Measurements from ENCODE around the gene SOX8. TPM values are rescaled to one million over a fixed set of nuclear protein-coding genes. Genes with fewer than 3 reads are reported as not detected.

SOX8 gene
- total RNA-seq, 1 experiment from 2014 or later = 0.47 TPM

- Histone ChIP-seq H3F3A (ENCODE audit: low read length, unreplicated experiment) (no peaks in the 10 kb centered on the region), H3K9me2 (replicated peaks; ENCODE audit: low read length) (no peaks in the 10 kb centered on the region), H3K79me2 (ENCODE audit: low read length) (no peaks in the 10 kb centered on the region), H3K27me3 (ENCODE audit: low read length) (no peaks in the 10 kb centered on the region), H3K4me2 (ENCODE audit: low read length) (no peak overlapping the region), H3K4me3 (ENCODE audit: low read length) (no peak overlapping the region), H2AFZ (ENCODE audit: low read length) (no peak overlapping the region), H3K27ac (ENCODE audit: low read length) (no peak overlapping the region), H3K9ac (ENCODE audit: low read length) (no peak overlapping the region), H3K9me3 (ENCODE audit: low read length) (no peaks in the 10 kb centered on the region), H3K36me3 (ENCODE audit: low read depth, low read length) (no peaks in the 10 kb centered on the region), H3K4me1 (ENCODE audit: insufficient read depth, low read length) (peaks cover 11% of the 10 kb centered on the region), H4K20me1 (ENCODE audit: low read length) (no peaks in the 10 kb centered on the region)
- intact Hi-C loops (cut with micrococcal nuclease) = no loop called here
- BruUV-seq (replicated peaks) = no TSS peak
- TF ChIP-seq CTCF (conservative IDR thresholded peaks at IDR 0.05; ENCODE audit: low read depth, low read length) = no peak
- no peak for TF ChIP-seq EZH2 (IDR thresholded peaks at IDR 0.05; ENCODE audit: low read length, unreplicated experiment)
- TF ChIP-seq EZH2phosphoT487 (IDR thresholded peaks at IDR 0.05; ENCODE audit: borderline replicate concordance, low read length) = no peak
- ATAC-seq = no peak
- ChIA-PET POLR2A (ENCODE audit: unreplicated experiment) (no interaction called here), CTCF (no interaction called here)
- DNase-seq = no peak
These were observed 17.0 kb downstream of the SOX8 start for GRCh38 chr16:998615-999014.

- no TSS peak for BruUV-seq (replicated peaks)
- intact Hi-C loops (cut with micrococcal nuclease) = no loop called here
- Histone ChIP-seq H3K79me2 (ENCODE audit: low read length) (no peaks in the 10 kb centered on the region), H3F3A (ENCODE audit: low read length, unreplicated experiment) (no peaks in the 10 kb centered on the region), H3K9me3 (ENCODE audit: low read length) (no peaks in the 10 kb centered on the region), H3K36me3 (ENCODE audit: low read depth, low read length) (no peaks in the 10 kb centered on the region), H4K20me1 (ENCODE audit: low read length) (no peaks in the 10 kb centered on the region), H2AFZ (ENCODE audit: low read length) (no peak overlapping the region), H3K4me2 (ENCODE audit: low read length) (no peak overlapping the region), H3K4me3 (ENCODE audit: low read length) (no peak overlapping the region), H3K9me2 (replicated peaks; ENCODE audit: low read length) (no peaks in the 10 kb centered on the region), H3K4me1 (ENCODE audit: insufficient read depth, low read length) (peaks cover 16% of the 10 kb centered on the region), H3K27me3 (ENCODE audit: low read length) (no peaks in the 10 kb centered on the region), H3K9ac (ENCODE audit: low read length) (no peak overlapping the region), H3K27ac (ENCODE audit: low read length) (no peak overlapping the region)
- DNase-seq (no peak), ATAC-seq (no peak)
- ChIA-PET POLR2A (ENCODE audit: unreplicated experiment) (no interaction called here), CTCF (no interaction called here)
- TF ChIP-seq CTCF (conservative IDR thresholded peaks at IDR 0.05; ENCODE audit: low read depth, low read length) = no peak
- no peak for TF ChIP-seq EZH2phosphoT487 (IDR thresholded peaks at IDR 0.05; ENCODE audit: borderline replicate concordance, low read length)
- TF ChIP-seq EZH2 (IDR thresholded peaks at IDR 0.05; ENCODE audit: low read length, unreplicated experiment) = no peak
These were observed 18.1 kb downstream of the SOX8 start for GRCh38 chr16:999677-1000076.

GRCh38 chr16:1000608-1001007 lies 19.0 kb downstream of the SOX8 start:
- intact Hi-C loops (cut with micrococcal nuclease) = no loop called here
- no peak overlapping the region for H3K27ac ChIP-seq (ENCODE audit: low read length)
- H3F3A ChIP-seq (ENCODE audit: low read length, unreplicated experiment) = no peaks in the 10 kb centered on the region
- H3K9me3 ChIP-seq (ENCODE audit: low read length) = no peaks in the 10 kb centered on the region
- TF ChIP-seq CTCF (conservative IDR thresholded peaks at IDR 0.05; ENCODE audit: low read depth, low read length) (no peak), EZH2 (IDR thresholded peaks at IDR 0.05; ENCODE audit: low read length, unreplicated experiment) (no peak), EZH2phosphoT487 (IDR thresholded peaks at IDR 0.05; ENCODE audit: borderline replicate concordance, low read length) (no peak)
- no peaks in the 10 kb centered on the region for H3K27me3 ChIP-seq (ENCODE audit: low read length)
- H3K4me3 ChIP-seq (ENCODE audit: low read length) = no peak overlapping the region
- ChIA-PET POLR2A (ENCODE audit: unreplicated experiment) (no interaction called here), CTCF (no interaction called here)
- BruUV-seq (replicated peaks) = no TSS peak
- H3K9ac ChIP-seq (ENCODE audit: low read length) = no peak overlapping the region
- no peaks in the 10 kb centered on the region for H3K79me2 ChIP-seq (ENCODE audit: low read length)
- no peak for DNase-seq
- no peaks in the 10 kb centered on the region for H3K9me2 ChIP-seq (replicated peaks; ENCODE audit: low read length)
- H3K36me3 ChIP-seq (ENCODE audit: low read depth, low read length) = no peaks in the 10 kb centered on the region
- ATAC-seq = no peak
- no peak overlapping the region for H2AFZ ChIP-seq (ENCODE audit: low read length)
- H3K4me2 ChIP-seq (ENCODE audit: low read length) = no peak overlapping the region
- no peaks in the 10 kb centered on the region for H4K20me1 ChIP-seq (ENCODE audit: low read length)
- peaks cover 16% of the 10 kb centered on the region for H3K4me1 ChIP-seq (ENCODE audit: insufficient read depth, low read length)

Data from PC-3 (cell line).